HUES6 (cell line): ENCODE results near the gene FAR2.
A peak's percentile ranks its signal among the peaks of the same experiment; 100 is the strongest.

Experiments used
- H3K27ac ChIP-seq: 2 replicates; pipeline ENCODE4 v1.7.0; 2013; ENCODE audit warnings: low read depth, mild to moderate bottlenecking, low read length, inconsistent platforms
- H3K27me3 ChIP-seq: 2 replicates; pipeline ENCODE4 v1.6.1; 2013; ENCODE audit warnings: low read length; ENCODE audit not compliant: control insufficient read depth, insufficient read depth
- H3K36me3 ChIP-seq: 2 replicates; pipeline ENCODE4 v1.6.1; 2013; ENCODE audit warnings: low read length; ENCODE audit not compliant: control insufficient read depth, insufficient read depth
- H3K4me1 ChIP-seq: 2 replicates; pipeline ENCODE4 v1.6.1; 2013; ENCODE audit warnings: low read length; ENCODE audit not compliant: control insufficient read depth, insufficient read depth
- H3K4me3 ChIP-seq: 2 replicates; pipeline ENCODE4 v1.5.1; 2013; ENCODE audit warnings: low read depth, low read length
- H3K9ac ChIP-seq: one replicate; pipeline ENCODE4 v1.6.1; 2013; ENCODE audit warnings: mild to moderate bottlenecking, low read length
- H3K9me3 ChIP-seq: 2 replicates; pipeline ENCODE4 v1.6.1; 2013; ENCODE audit warnings: low read depth, low read length; ENCODE audit not compliant: control insufficient read depth, insufficient read depth

FAR2 gene

DNA sequence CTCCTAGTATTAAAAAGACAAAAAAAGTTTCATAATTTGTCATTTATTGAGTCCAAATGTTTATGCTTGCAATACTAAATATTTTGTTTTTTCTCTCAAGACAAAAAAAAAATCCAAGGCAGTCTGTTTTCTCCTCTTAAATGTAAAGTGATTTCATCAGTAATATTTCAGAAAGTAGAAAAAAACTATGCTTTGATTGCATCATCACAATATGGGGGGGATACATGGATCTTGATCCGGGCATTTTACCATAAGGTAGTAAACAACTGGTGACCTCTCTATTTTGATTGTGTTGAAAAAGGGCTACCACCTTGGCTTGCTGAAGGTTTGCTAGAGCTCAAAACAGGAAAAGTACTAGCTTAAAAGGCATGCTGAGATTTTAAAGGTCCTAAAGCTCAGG, 188.2 kb downstream of the FAR2 start:
- H3K27me3 ChIP-seq: no peaks in the 10 kb centered on the region
- peaks cover 17% of the 10 kb centered on the region for H3K36me3 ChIP-seq
- H3K4me3 ChIP-seq: no peak overlapping the region
- no peak overlapping the region for H3K9ac ChIP-seq
- H3K4me1 ChIP-seq: no peaks in the 10 kb centered on the region
- no peaks in the 10 kb centered on the region for H3K9me3 ChIP-seq
- no peak overlapping the region for H3K27ac ChIP-seq

DNA sequence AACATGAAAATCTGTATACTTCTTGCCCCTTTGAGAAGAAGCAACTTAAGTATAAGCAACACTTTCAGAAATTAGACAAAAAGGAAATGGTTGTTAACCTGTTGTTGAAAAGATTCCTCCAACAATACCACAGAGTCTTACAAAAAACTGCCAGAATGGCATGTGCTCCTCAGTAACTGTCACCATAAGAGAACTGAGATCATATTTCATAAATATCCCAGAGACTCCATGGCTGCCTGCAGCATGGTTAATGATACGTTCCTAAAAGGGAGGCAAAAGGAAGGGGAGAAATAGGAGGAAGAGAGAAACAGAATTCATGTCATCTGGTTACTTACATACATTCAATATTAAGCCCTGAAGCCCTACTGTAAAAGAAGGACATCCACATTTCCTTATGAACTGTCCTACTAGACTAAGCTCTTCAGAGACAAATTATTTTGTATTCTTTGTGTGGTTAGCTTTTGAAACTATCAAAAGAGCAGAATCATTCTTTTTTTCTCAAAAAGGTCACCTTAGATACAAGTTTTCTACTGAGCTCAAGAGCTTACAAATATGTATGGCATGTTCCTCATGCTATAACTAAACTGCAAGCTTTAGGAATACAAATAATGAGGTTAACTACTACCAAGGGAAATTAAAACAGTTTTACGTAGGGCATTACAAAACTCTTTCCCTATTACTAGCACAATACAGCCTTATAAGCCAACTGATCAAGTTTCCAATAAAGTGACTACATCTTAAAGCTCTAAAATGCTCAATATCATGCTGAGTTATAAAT, 194.1 kb downstream of the FAR2 start:
- Histone ChIP-seq H3K36me3 (peaks cover 38% of the 10 kb centered on the region), H3K4me3 (no peak overlapping the region), H3K27ac (no peak overlapping the region), H3K4me1 (no peaks in the 10 kb centered on the region), H3K9ac (no peak overlapping the region), H3K9me3 (no peaks in the 10 kb centered on the region), H3K27me3 (no peaks in the 10 kb centered on the region)

DNA sequence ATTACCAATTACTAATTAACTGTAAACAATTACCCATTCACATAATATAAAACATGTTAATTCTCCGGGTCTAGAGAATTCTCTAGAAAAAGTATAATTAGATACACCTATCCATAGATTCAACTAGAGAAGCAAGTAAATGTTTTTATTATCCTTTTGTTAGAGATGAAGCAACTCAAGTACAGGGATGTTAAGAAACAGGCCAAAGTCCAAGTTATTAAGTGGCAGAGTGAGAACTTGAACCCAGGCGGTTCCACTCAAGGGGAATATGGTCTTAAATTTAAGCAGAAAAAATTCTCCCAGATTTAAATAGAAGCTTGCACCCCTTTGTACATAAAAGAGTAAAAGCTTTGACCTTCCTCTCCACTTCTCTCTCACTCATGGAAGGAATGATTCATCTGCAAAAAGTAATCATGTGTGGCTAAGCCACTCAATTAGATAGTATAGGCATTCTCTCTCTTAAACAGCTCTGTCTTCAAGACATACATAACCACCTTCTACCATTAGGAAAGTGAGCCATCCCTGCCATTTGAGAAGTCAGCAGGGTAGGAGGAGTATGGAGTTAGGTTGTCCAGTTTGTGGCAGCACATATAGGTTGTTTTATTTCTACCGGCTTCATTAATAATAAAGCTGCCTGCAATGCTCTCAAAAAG, 197.8 kb downstream of the FAR2 start:
- no peak overlapping the region for H3K9ac ChIP-seq
- H3K27me3 ChIP-seq: no peaks in the 10 kb centered on the region
- H3K27ac ChIP-seq: no peak overlapping the region
- no peaks in the 10 kb centered on the region for H3K4me1 ChIP-seq
- peaks cover 33% of the 10 kb centered on the region for H3K36me3 ChIP-seq
- no peaks in the 10 kb centered on the region for H3K9me3 ChIP-seq
- no peak overlapping the region for H3K4me3 ChIP-seq

DNA sequence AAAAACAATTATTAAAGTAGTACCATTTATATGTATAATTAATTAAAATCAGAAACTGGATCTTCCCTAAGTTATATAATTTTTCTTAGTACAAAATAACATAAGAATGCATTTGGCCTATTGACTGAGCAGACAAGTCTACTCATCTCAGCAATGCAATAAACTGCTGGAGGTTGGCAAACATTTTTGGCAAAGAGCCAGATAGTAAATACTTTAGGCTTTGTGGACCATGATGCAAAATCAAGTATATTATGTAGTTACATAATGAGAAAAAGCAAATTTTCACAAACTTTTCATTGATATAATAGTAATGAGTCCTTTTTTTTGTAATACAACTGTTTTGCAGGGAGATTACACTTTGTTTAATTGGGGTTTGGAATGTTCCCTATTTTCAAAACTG, 201.0 kb downstream of the FAR2 start:
- peaks cover 31% of the 10 kb centered on the region for H3K36me3 ChIP-seq
- no peaks in the 10 kb centered on the region for H3K27me3 ChIP-seq
- no peak overlapping the region for H3K9ac ChIP-seq
- H3K9me3 ChIP-seq: no peaks in the 10 kb centered on the region
- H3K4me3 ChIP-seq: no peak overlapping the region
- H3K4me1 ChIP-seq: no peaks in the 10 kb centered on the region
- H3K27ac ChIP-seq: no peak overlapping the region

DNA sequence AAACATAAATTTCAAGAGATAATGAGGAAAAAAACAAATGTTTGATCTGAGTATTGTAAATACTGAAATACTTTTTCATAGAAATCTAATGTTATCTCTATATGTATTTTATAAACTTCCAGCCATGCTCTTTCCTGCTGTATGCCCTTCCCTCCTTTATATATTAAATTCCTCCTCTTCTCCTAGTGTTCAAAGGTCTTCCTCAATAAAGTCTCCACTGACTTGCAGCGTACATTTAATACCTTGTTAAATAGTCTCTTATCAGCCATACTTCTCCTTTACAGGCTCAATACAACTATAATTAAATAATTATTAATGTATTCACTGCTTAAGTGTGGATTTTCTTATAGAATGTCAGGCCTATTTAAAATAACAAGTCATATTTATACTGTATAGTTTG, 205.9 kb downstream of the FAR2 start:
- Histone ChIP-seq H3K9ac (no peak overlapping the region), H3K4me3 (no peak overlapping the region), H3K9me3 (no peaks in the 10 kb centered on the region), H3K27me3 (no peaks in the 10 kb centered on the region), H3K4me1 (no peaks in the 10 kb centered on the region), H3K27ac (no peak overlapping the region), H3K36me3 (peaks cover 33% of the 10 kb centered on the region)

DNA sequence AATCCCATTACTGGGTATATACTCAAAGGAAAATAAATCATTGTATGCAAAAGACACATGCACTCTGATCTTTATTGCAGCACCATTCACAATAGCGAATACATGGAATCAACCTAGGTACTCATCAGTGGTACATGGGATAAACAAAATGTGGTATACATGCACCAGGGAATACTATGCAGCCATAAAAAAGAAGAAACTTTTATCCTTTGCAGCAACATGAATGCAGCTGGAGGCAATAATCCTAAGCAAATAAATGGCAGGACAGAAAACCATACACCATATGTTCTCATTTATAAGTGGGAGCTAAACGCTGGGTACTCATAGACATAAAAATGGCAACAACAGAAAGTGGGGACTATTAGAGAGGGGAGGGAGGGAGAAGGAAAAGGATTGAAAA, 216.0 kb downstream of the FAR2 start:
- H3K9me3 ChIP-seq: no peaks in the 10 kb centered on the region
- H3K36me3 ChIP-seq: peaks cover 44% of the 10 kb centered on the region
- H3K4me3 ChIP-seq: no peak overlapping the region
- no peak overlapping the region for H3K9ac ChIP-seq
- H3K27ac ChIP-seq: no peak overlapping the region
- H3K4me1 ChIP-seq: no peaks in the 10 kb centered on the region
- H3K27me3 ChIP-seq: no peaks in the 10 kb centered on the region

DNA sequence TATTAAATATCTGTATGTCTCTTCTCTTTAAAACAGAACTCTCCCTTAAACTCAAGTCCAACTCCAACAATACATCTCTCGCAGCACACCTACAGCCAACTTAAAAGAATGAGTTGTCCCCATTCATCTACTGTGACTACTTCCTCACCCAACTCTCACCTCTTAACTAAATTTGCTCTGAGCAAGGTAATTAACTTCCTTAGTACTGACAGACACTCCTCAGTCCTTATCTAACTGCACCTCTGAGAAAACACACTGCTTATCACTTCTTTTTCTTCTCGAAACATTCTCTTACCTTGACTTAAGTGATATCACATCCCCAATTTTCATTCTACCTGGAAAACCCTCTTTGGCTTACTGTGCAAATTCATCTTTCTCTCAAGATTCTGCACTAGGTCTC, 224.9 kb downstream of the FAR2 start:
- H3K9me3 ChIP-seq: no peaks in the 10 kb centered on the region
- no peak overlapping the region for H3K9ac ChIP-seq
- H3K4me3 ChIP-seq: no peak overlapping the region
- H3K4me1 ChIP-seq: no peaks in the 10 kb centered on the region
- no peaks in the 10 kb centered on the region for H3K27me3 ChIP-seq
- no peak overlapping the region for H3K27ac ChIP-seq
- H3K36me3 ChIP-seq: peaks cover 22% of the 10 kb centered on the region

DNA sequence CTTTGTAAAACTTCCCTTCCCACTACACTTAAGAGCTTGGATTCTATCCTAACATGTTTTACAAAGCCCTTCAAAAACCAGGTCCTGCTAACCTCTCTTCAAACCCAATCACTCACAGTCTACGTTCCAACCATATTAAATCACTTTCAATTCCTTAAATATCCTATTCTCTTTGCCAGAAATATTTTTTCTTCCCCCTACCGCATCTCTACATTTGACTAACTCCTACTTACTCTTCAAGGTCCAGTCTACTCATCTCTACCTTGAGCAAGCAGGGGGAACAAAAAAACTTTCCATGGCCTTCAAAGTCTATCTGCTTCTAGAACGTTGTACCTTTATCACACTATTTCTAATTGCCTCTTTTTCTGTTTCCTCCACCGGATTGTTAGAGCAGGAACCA, 225.8 kb downstream of the FAR2 start:
- Histone ChIP-seq H3K9ac (no peak overlapping the region), H3K27ac (no peak overlapping the region), H3K4me3 (no peak overlapping the region)

DNA sequence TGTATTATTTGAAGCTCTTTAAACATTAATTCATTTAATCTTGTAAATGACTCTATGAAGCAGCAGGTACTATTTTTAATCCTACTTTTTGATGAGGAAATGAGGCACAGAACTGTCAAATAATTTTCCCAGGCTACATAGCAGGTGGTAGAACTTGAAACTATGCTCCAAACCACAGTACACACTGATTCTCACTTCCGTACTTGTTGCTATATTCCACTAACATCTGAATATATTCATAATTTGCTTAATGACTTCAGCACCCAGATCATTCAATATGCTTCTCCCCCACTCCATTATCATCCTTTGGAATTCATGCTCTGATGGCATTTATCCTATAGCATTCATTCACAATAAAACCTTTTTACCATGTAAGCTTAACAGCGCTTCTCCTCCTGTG, 227.0 kb downstream of the FAR2 start:
- Histone ChIP-seq H3K4me3 (no peak overlapping the region), H3K4me1 (peaks cover 2% of the 10 kb centered on the region; the same call in 1 of the 2 replicates), H3K27me3 (no peaks in the 10 kb centered on the region), H3K36me3 (peaks cover 8% of the 10 kb centered on the region), H3K9me3 (no peaks in the 10 kb centered on the region), H3K9ac (no peak overlapping the region), H3K27ac (no peak overlapping the region)

More for the DNA sequence above, 225.8 kb downstream of the FAR2 start:
- Histone ChIP-seq H3K27me3 (no peaks in the 10 kb centered on the region), H3K4me1 (peaks cover 2% of the 10 kb centered on the region; the same call in 1 of the 2 replicates), H3K9me3 (no peaks in the 10 kb centered on the region), H3K36me3 (peaks cover 14% of the 10 kb centered on the region)

DNA sequence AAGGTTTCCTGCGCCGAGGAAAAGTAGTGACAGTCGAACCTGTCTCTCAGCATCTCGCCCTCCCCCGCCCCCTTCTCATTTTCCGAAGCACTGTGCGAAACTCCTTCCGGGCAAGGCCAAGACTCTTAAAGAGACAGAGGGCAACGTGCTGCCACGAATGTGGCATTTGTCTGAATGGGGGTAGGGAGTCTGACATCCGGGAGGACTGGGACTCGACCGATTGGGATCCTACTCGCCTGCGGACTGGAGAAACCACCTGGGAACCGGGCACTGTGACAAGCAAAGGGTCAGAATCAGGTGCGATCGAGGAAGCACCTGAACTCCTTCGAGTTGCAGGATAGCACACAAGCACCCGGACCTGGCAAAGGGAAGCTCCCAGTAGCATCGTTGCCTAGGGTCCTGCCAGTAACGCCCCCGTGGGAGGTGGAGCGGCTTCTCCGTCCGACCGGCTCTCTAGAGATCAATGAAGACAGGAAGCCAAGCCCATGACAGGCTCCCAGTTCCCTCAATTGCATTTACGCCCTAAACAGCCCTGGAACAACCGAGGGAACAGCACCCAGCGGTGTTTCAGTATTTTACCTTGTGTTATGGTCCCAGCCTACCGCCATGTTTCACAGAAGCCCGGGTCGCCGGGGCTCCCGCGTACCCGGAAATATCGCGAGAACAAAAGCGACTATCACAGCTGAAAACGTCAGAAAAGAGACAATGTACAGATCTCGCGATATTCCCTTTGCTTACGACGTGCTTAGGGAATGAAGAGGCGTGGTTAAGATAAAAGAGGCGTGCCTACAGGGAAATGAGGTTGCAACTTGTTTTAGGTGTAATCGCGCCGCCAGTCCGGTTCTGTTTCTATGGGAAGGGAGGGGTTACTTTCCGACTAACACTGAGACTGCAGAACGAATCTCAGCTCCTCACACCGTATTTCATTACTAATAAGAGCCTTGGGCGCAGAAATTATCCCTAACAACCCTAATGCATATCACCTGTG, 231.8 kb downstream of the FAR2 start, which contains the start of gene ERGIC2:
ERGIC2 (minus strand) TSS at position 637 of the 988 bp plus-strand sequence. CDS start 9,539 bp downstream, outside the sequence.
- peaks cover 2% of the 10 kb centered on the region; the same call in 1 of the 2 replicates for H3K4me1 ChIP-seq
- H3K27ac ChIP-seq: peak within 1 kb of the TSS; percentile 81
- H3K36me3 ChIP-seq: peaks cover 4% of the 10 kb centered on the region
- H3K9me3 ChIP-seq: no peaks in the 10 kb centered on the region
- H3K27me3 ChIP-seq: no peaks in the 10 kb centered on the region
- H3K4me3 ChIP-seq: peak within 1 kb of the TSS; percentile 91
- peak within 1 kb of the TSS; percentile 96 for H3K9ac ChIP-seq
